CD14-positive monocyte (primary cell): ENCODE measurements around the gene KCNQ1. TPM values are rescaled to one million over a fixed set of nuclear protein-coding genes. Genes with fewer than 3 reads are reported as not detected.

ENCODE experiments used
- DNase-seq, 3 donors: peaks; one replicate each; pipeline ENCODE4 v3.0.0-alpha.2; 2011 to 2022
- H2AFZ ChIP-seq: 2 replicates; pipeline ENCODE4 v1.6.0; 2012; ENCODE audit warnings: mild to moderate bottlenecking, low read depth, low read length, inconsistent platforms; ENCODE audit not compliant: insufficient read depth, poor library complexity, severe bottlenecking
- H3K27ac ChIP-seq, 2 donors: 1 replicate in 1 of 2; 2 replicates in 1 of 2; pipeline ENCODE4 v1.5.1; 2012 to 2013; ENCODE audit warnings: low read length in 2 of 2, control low read depth in 1 of 2, inconsistent platforms in 1 of 2, low read depth in 1 of 2, mild to moderate bottlenecking in 1 of 2
- H3K27me3 ChIP-seq, 2 donors: one replicate each; pipeline versions ENCODE4 v1.6.0 to v1.6.1; 2011 to 2013; ENCODE audit warnings: low read length in 2 of 2; ENCODE audit not compliant: control insufficient read depth in 2 of 2, insufficient read depth in 2 of 2
- H3K36me3 ChIP-seq, 2 donors: replicated peaks in 1 of 2; 1 replicate in 1 of 2; 2 replicates in 1 of 2; pipeline versions ENCODE4 v1.5.1 to v1.6.1; 2012 to 2013; ENCODE audit warnings: low read length in 2 of 2, control low read depth in 1 of 2, inconsistent platforms in 1 of 2, mild to moderate bottlenecking in 1 of 2; ENCODE audit not compliant: insufficient read depth in 2 of 2, control insufficient read depth in 1 of 2
- H3K4me1 ChIP-seq, 2 donors: 1 replicate in 1 of 2; 2 replicates in 1 of 2; pipeline versions ENCODE4 v1.5.1 to v1.6.1; 2012 to 2013; ENCODE audit warnings: low read length in 2 of 2, control low read depth in 1 of 2, inconsistent platforms in 1 of 2, mild to moderate bottlenecking in 1 of 2, moderate library complexity in 1 of 2; ENCODE audit not compliant: insufficient read depth in 2 of 2, control insufficient read depth in 1 of 2
- H3K4me2 ChIP-seq: replicated peaks from 2 replicates; pipeline ENCODE3; 2012; ENCODE audit warnings: low read length, moderate library complexity, mild to moderate bottlenecking; ENCODE audit not compliant: poor library complexity, severe bottlenecking; ENCODE audit errors: extremely low read depth
- H3K4me3 ChIP-seq, 3 experiments: fragments of 200-600 bp in 1 of 3; sonication (generic) in 1 of 3; replicated peaks in 1 of 3; 1 replicate in 2 of 3; 2 replicates in 1 of 3; pipeline ENCODE4 v1.5.1; 2011 to 2013; ENCODE audit warnings: low read length in 3 of 3, mild to moderate bottlenecking in 3 of 3, control low read depth in 2 of 3, low read depth in 2 of 3, inconsistent platforms in 1 of 3, moderate library complexity in 1 of 3
- H3K79me2 ChIP-seq: 2 replicates; pipeline ENCODE4 v1.6.0; 2012; ENCODE audit warnings: mild to moderate bottlenecking, control low read depth, inconsistent platforms, low read length, moderate library complexity; ENCODE audit not compliant: insufficient read depth
- H3K9ac ChIP-seq: 2 replicates; pipeline ENCODE4 v1.6.0; 2017; ENCODE audit warnings: low read length, mild to moderate bottlenecking; ENCODE audit not compliant: insufficient read depth, poor library complexity, severe bottlenecking
- H3K9me3 ChIP-seq, 2 donors: replicated peaks in 1 of 2; 1 replicate in 1 of 2; 2 replicates in 1 of 2; pipeline versions ENCODE4 v1.5.1 to v1.6.1; 2012 to 2013; ENCODE audit warnings: low read length in 2 of 2, control low read depth in 1 of 2; ENCODE audit not compliant: control insufficient read depth in 1 of 2, insufficient read depth in 1 of 2
- H4K20me1 ChIP-seq: 2 replicates; pipeline ENCODE4 v1.6.0; 2012; ENCODE audit warnings: mild to moderate bottlenecking, low read length, control low read depth, moderate library complexity; ENCODE audit not compliant: insufficient read depth
- H3K27ac Mint-ChIP-seq, 7 donors: one replicate each; pipeline ENCODE4 v1.8.0; 2020; ENCODE audit warnings: mild to moderate bottlenecking in 7 of 7, mixed read lengths in 7 of 7, moderate library complexity in 6 of 7, inconsistent platforms in 2 of 7
- H3K27me3 Mint-ChIP-seq, 3 donors: one replicate each; pipeline ENCODE4 v1.8.0; 2021 to 2022; ENCODE audit warnings: low read depth in 3 of 3, mild to moderate bottlenecking in 3 of 3, mixed read lengths in 3 of 3, moderate library complexity in 3 of 3, inconsistent platforms in 1 of 3
- H3K36me3 Mint-ChIP-seq, 2 donors: one replicate each; pipeline ENCODE4 v1.8.0; 2020; ENCODE audit warnings: mixed read lengths in 2 of 2, inconsistent platforms in 1 of 2, mild to moderate bottlenecking in 1 of 2
- H3K4me1 Mint-ChIP-seq: one replicate; pipeline ENCODE4 v1.8.0; 2020; ENCODE audit warnings: mild to moderate bottlenecking, mixed read lengths
- H3K4me3 Mint-ChIP-seq, 2 donors: one replicate each; pipeline ENCODE4 v1.8.0; 2020; ENCODE audit warnings: mild to moderate bottlenecking in 2 of 2, mixed read lengths in 2 of 2, moderate library complexity in 1 of 2
- H3K9me3 Mint-ChIP-seq, 7 donors: one replicate each; pipeline ENCODE4 v1.8.0; 2020 to 2022; ENCODE audit warnings: mixed read lengths in 7 of 7, mild to moderate bottlenecking in 6 of 7, moderate library complexity in 6 of 7, inconsistent platforms in 2 of 7
- WGBS: methylation state at CpG from one replicate; pipeline ENCODE4 v1.1.5; 2013; ENCODE audit warnings: missing lambda C conversion rate; ENCODE audit not compliant: insufficient coverage; 5-methylcytosine and 5-hydroxymethylcytosine counted together
- intact Hi-C, 2 donors: fragments of 100-400 bp; cut with micrococcal nuclease; formaldehyde crosslinking; loops; one replicate each; pipeline versions ENCODE4 v1.15.0 to v1.15.1; 2023
- polyA plus RNA-seq, 3 donors: library from polyadenylated mRNA; depleted of rRNA in 1 of 3; unstranded in 2 of 3; stranded (reverse) in 1 of 3; fragments of 300-500 nt in 2 of 3; fragments of >200 nt in 1 of 3; fragmentation: Illumina TruSeq in 2 of 3; gene quantifications; 1 replicate in 2 of 3; 2 replicates in 1 of 3; pipeline ENCODE4 v1.2.3, GENCODE V29; 2012 to 2021
- TF ChIP-seq, protein P1 (sequence below): fragments of 200-600 bp; IDR thresholded peaks from one replicate; pipeline ENCODE4 v1.8.0; 2022; ENCODE audit warnings: antibody characterized with exemption, mild to moderate bottlenecking

Gene KCNQ1
- polyA plus RNA-seq, 3 donors: 14.9 to 31.8 (median 21.6) TPM

DNA sequence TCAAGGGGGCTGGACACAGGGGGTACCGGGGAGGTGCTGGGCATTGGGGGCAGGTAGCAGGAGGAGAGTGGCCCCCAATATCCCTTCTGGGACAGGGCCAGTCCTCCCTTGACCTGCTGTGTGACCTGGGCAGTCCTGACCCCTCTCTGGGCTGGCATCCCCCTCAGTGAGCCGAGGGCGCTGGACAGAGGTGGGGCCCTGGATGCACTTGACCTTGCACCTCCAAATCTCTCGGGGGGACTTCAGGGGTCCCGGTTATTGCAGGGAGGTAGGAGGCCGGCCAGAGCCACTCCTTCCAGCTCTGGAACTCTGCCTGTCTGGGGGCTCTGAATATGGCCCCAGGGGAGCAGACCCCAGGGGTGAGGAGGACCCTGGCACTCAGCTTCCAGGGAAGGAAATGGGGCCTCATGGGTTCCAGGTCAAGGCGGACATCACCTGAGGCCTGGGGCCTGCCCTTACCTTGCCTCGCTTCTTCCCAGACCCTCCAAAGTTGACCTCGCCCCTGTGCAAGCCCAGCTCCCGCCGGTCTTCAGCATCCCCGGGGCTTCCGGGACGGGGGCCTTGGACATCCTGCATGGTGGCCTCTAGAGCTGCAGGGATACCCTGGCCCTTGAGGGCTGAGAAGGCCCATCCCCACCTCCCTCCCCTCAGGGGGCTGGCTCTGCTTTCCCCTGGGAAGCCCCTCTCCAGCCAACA lies 22.2 kb upstream of the KCNQ1 start:
- Mint-ChIP-seq H3K27ac (no peak overlapping the region), H3K27me3 (peaks cover 2 to 23% (median 9%) of the 10 kb centered on the region in 3 donors), H3K4me3 (no peak overlapping the region), H3K36me3 (no peaks in the 10 kb centered on the region), H3K9me3 (peaks cover 0 to 3% (median 0%) of the 10 kb centered on the region in 7 donors), H3K4me1 (peaks cover 2% of the 10 kb centered on the region)
- Histone ChIP-seq H3K9me3 (no peaks in the 10 kb centered on the region), H3K27ac (no peak overlapping the region), H3K27me3 (no peaks in the 10 kb centered on the region), H3K4me1 (peaks cover 4 to 6% of the 10 kb centered on the region in 2 donors), H3K79me2 (no peaks in the 10 kb centered on the region), H3K4me3 (no peak overlapping the region), H3K36me3 (no peaks in the 10 kb centered on the region), H3K4me2 (no peak overlapping the region), H4K20me1 (no peaks in the 10 kb centered on the region), H2AFZ (no peak overlapping the region), H3K9ac (no peak overlapping the region)
- 94% methylated on average over 14 of the region's 14 CpGs for WGBS
- no peak for DNase-seq
- intact Hi-C loops: no loop called here
- TF ChIP-seq, protein P1, sequence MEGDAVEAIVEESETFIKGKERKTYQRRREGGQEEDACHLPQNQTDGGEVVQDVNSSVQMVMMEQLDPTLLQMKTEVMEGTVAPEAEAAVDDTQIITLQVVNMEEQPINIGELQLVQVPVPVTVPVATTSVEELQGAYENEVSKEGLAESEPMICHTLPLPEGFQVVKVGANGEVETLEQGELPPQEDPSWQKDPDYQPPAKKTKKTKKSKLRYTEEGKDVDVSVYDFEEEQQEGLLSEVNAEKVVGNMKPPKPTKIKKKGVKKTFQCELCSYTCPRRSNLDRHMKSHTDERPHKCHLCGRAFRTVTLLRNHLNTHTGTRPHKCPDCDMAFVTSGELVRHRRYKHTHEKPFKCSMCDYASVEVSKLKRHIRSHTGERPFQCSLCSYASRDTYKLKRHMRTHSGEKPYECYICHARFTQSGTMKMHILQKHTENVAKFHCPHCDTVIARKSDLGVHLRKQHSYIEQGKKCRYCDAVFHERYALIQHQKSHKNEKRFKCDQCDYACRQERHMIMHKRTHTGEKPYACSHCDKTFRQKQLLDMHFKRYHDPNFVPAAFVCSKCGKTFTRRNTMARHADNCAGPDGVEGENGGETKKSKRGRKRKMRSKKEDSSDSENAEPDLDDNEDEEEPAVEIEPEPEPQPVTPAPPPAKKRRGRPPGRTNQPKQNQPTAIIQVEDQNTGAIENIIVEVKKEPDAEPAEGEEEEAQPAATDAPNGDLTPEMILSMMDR: no peak

DNA sequence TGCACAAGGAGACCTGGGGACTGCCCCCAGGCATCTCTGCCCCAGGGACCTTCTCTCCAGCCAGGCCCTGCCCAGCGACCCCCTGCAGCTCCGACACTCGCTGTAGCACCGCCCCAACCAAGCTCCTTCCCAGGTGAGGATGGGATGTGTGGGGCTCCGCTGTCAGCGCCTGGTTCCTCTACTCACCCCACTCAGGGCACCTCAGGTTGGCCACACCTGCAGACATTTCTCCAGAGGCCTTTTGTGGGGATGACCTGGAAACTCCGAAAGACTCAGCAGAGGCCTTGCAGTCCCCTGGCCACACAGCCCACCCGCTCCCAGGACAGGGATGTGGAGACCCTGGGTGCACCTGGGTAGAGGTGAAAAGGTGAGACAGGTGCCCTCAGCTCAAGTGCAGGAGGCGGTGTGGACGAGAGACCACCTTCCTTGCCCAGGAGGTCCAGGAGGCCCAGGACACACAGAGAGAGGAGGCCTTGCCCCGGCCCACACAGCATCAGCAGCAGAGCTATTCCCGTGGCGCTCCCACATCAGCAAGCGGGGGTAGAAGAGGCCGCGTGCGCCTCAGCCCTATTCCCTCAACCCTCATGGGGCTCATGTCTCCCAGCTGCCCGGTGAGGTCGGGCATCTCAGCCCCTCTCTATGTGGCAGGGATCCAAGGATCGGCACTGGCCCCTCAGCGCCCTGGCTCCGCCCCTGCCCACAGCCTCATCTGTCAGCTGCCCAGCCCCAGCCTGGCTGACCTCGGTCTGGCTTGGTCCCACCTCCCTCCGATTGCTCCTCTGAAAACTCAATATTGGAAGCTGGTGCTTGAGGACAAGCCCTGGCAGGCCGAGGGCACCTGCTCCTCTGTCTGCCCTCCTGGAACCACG lies 21.4 kb upstream of the KCNQ1 start:
- Mint-ChIP-seq H3K4me1 (peaks cover 2% of the 10 kb centered on the region), H3K36me3 (no peaks in the 10 kb centered on the region), H3K9me3 (peaks cover 0 to 3% (median 0%) of the 10 kb centered on the region in 7 donors), H3K27ac (no peak overlapping the region), H3K27me3 (peaks cover 2 to 23% (median 9%) of the 10 kb centered on the region in 3 donors), H3K4me3 (no peak overlapping the region)
- no peak overlapping the region for H3K4me3 ChIP-seq
- H3K9me3 ChIP-seq: no peaks in the 10 kb centered on the region
- whole genome bisulfite sequencing: 78% methylated on average over 12 of the region's 26 CpGs
- peaks cover 4 to 6% of the 10 kb centered on the region in 2 donors for H3K4me1 ChIP-seq
- H3K9ac ChIP-seq: no peak overlapping the region
- TF ChIP-seq, protein P1: no peak
- H3K27ac ChIP-seq: no peak overlapping the region
- H3K79me2 ChIP-seq: no peaks in the 10 kb centered on the region
- no peaks in the 10 kb centered on the region for H4K20me1 ChIP-seq
- intact Hi-C loops: no loop called here
- DNase-seq: no peak
- no peak overlapping the region for H2AFZ ChIP-seq
- H3K27me3 ChIP-seq: no peaks in the 10 kb centered on the region
- no peaks in the 10 kb centered on the region for H3K36me3 ChIP-seq
- H3K4me2 ChIP-seq: no peak overlapping the region
